GM21423 (cell line): ENCODE data around the gene CHTF8.

Experiments used
- ATAC-seq: cut with Tn5 transposase; IDR thresholded peaks from one replicate; pipeline ENCODE4 v1.9.1; 2021; ENCODE audit warnings: mild to moderate bottlenecking, moderate library complexity; ENCODE audit not compliant: unreplicated experiment

Gene CHTF8

DNA sequence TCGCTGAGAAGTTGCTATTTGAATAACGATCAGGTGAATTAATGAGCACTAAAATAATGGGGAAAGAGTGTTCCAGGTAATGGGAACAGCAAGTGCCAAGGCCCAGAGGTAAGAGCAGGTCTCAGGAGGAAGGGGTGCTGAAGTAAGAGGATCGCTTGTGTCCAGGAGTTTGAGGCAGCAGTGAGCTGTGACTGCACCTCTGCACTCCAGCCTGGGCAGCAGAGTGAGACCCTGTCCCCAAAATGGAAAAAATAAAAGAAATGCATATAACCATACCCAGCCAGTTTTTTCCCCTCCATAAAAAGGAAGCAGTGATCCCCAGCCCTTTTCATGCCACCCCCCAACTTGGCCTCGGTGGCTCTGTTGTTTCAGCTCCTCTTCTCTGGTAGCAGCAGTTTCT, 43.7 kb downstream of the CHTF8 start:
- no peak for ATAC-seq

DNA sequence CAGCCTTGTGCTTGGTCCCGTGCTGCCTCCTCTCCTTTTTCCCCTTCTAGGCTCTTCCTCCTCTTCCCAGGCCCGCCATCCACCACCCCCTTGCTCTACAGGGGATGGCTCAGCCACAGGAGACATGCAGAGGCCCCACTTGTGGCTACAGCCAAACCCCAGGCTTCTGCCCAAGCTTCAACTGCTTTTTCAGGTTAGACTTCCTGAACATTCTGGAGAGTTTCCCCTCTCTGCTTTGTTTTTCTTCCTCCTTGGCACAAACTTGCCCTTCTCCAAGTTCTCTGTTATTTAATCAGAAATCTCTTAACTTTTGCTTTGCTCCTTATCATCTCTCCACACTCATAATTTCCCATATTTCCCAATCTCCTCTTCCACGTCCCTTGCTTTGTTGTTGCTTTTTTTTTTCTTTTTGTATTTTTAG, 45.2 kb downstream of the CHTF8 start:
- ATAC-seq = no peak

DNA sequence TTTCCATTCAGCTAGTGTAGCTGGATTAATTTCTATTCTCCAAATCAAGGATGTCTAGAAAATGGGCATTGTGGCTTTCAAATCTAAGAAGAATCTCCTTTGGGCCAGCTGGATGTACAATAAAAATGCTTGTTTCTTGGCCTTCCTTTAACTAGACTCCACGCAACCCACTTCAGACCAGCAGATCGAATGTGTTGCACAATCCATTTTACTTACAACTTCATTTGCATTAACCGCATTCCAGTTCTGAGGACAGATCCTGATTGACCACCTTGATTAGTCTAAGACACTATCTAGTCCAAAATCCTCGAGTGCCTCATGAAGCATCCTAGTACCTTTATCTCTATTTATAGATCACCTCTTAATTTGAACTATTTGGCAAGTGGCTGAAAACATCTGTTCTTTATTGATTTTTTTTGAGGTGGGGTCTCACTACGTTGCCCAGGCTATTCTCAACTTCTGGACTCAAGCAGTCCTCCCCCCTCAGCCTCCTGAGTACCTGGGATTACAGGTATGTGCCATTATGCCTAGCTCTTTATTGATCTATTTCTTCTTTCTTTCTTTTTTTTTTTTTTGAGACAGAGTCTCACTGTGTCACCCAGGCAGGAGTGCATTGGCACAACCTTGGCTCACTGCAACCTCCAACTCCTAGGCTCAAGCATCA, 47.2 kb downstream of the CHTF8 start:
- ATAC-seq = no peak

DNA sequence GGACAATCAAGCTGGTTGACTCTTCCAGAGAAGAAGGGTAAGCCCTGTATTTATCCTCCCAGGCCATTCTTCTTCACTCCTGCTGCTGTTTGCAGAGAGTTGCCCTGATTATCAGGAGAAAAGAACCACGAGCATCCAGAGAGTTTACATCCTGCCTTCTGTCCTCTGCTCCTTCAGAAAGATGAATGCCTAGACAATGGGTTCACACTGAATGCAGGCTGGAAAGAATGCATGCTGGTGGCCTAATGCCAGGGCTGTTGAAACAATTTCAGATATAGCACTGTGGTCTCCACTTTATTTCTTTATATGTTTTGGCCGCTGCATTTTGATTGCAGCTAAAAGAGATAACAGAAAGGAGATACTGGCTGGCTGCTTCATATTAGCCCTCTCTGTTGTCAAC, 48.1 kb downstream of the CHTF8 start:
- no peak for ATAC-seq

DNA sequence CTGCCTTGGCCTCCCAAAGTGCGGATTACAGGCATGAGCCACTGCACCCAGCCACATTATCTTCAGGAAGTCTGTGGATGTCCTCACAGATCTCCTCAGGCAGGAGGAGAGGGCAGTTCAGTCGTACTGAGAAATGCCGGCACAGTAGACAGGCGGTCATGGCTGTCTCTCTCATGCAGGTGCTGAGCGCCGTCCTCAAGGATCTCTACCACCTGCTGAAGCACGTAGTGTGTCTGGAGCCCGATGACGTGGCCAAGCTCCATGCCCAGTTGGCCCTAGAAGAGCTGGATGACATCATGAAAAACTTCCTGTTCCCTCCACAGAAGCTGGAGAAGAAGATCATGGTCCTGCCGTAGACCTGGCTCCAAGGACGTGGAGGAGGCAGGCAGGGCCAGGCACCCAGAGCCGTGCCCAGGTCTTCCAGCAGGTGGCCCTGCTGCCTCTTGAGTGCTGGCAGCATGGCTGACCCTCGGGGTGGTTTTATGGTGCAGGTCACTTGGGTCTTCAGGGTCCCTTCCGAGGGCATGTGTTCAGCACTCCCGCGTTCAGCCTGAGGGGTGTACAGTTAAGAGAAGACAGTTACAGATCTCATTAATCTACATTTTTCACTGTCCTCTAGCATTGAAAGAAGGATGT, 49.0 kb downstream of the CHTF8 start:
- ATAC-seq = no peak

DNA sequence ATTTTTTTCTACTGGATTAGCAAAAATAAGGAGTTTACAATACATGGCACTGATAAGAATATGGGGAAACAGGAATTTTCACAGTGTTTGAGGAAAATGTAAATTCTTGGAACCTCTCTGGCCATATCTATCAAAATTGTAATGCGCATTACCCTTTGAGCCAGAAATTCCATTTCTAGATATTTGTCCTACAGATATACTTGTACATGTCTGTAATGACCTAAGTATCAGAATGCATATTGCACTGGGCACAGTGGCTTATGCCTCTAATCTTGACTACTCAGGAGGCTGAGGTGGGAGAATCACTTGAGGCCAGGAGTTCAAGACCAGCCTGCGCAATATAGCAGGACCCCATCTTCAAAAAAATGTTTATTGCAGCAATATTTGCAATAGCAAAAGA, 52.7 kb downstream of the CHTF8 start:
- no peak for ATAC-seq

DNA sequence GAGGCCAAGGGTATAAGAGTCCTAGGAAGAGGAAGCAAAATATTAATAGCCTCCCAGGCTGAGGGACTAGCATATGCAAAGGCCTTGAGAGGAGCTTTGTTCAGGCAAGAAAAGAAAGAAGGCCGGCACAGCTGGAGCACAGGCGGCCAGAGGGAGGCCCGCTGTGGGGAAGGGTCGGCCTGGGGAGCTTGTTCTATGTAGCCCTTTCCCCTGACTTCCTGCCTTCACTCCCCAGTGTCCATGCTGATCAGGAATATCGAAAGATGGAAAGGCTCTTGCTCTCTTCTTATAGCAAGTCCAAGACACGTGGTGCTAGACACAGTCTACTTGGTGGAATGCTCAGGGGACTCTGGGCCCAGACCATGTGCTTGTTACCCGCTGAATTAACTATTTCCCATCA, 54.3 kb downstream of the CHTF8 start:
- no peak for ATAC-seq

DNA sequence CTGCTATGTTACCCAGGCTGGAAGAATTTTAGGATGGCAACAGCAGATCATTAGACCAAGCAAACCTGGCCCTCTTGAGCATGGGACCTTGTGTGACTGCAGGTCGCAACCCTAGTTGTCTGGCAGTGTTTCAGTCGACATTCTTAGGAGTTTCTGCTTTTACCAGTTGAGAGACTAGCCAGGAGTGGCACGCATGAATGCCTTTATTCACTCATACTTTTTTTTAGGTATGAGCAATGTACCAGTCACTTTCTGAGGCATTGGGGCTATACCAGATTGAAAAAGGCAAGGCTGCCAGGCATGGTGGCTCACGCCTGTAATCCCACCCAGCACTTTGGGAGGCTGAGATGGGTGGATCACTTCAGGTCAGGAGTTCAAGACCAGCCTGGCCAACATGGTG, 55.1 kb downstream of the CHTF8 start:
- ATAC-seq = no peak

DNA sequence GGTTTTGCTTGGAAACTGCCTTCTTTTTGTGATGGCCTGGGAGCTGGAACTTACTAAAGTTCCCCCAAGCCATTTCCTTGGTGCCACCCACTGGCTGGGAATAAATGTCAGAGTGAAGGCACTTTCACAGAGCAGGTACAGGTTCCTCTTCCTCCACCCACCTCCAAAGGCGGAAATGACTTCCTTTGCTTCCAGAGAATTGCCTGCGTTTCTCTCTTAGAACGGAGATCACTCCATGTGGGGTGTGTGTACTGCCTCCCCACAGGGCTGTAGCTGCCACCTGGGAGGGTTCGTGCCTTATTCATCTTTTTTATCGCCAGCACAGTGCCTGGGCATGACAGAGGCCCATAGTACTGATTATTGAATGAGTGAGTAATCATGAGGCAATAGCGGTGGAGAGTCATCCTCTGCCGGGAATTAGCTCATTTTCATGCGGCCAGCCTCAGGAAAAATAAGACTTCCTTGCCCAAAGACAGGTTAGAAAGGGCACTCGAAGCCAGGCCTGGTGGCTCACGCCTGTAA, 59.1 kb downstream of the CHTF8 start:
- no peak for ATAC-seq

DNA sequence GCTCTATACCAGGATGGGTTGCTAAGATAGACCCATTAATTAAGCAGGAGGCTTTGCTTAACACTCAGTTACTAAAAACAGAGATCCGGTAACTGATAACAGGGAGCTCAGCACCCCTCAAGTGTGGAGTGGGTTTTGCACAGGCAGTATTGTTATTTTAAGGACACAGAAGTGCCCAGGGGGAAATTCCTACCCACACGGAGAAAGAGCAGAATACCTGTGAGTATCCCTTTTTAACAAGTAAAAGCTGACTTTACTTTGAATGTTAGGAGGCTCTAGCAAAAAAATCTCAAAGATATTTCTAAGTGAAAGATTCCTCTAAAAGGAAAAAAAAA, 59.8 kb downstream of the CHTF8 start:
- ATAC-seq = no peak

DNA sequence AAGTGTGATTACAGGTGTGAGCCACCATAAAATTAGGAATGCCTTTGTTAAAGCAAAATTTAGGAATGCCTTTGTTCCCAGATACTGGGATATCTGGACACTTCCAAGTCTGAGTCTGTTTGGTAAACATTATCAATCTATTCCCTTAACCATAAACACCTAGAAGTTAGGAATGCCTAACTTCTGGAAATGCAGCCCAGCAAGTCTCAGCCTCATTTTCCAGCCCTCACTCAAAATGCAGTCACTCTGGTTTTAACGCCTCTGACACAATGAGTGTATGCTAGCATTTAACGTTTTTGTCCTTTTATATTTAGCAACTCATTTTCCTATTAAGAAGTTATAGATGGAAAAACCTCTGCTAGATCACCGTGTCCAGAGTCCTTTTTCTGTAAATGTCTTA, 61.4 kb downstream of the CHTF8 start:
- ATAC-seq = no peak

DNA sequence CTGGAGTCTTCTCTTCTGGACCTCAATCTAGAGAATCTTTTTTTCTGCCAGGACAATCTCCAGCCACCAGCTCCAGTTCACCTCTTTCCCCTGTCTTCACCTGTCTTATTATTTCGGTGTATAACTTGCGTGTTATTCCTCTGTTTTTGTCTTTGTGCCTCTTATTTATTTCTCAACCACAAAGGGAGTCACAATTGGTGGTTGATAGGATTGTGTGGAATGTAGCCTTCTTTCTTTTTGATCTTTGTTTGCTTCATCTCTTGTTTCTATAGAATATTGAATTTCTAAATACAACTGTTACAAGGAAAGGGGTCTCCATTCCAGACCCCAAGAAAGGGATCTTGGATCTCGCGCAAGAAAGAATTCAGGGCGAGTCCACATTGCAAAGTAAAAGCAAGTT, 62.9 kb downstream of the CHTF8 start:
- no peak for ATAC-seq
